H9 (cell line): Measurements from ENCODE around the gene RPL37. TPM values are rescaled to one million over a fixed set of nuclear protein-coding genes. Genes with fewer than 3 reads are reported as not detected.

Source experiments
- DNase-seq: peaks from one replicate; pipeline ENCODE4 v3.0.0-alpha.2; 2017
- H2AFZ ChIP-seq: one replicate; pipeline ENCODE4 v1.6.1; 2013; ENCODE audit warnings: mild to moderate bottlenecking, low read length, control low read depth, moderate library complexity
- H2AK5ac ChIP-seq: 2 replicates; pipeline ENCODE4 v1.6.1; 2013; ENCODE audit warnings: low read length, control low read depth, mixed read lengths; ENCODE audit not compliant: insufficient read length
- H2BK120ac ChIP-seq: one replicate; pipeline ENCODE4 v1.6.1; 2013; ENCODE audit warnings: low read depth, mild to moderate bottlenecking, low read length, control low read depth, inconsistent platforms; ENCODE audit not compliant: poor library complexity, severe bottlenecking
- H2BK12ac ChIP-seq: 2 replicates; pipeline ENCODE4 v1.6.1; 2013; ENCODE audit warnings: low read length, control low read depth, mixed read lengths, low read depth; ENCODE audit not compliant: insufficient read length
- H2BK15ac ChIP-seq: 2 replicates; pipeline ENCODE4 v1.6.1; 2013; ENCODE audit warnings: low read depth, low read length, control low read depth
- H2BK20ac ChIP-seq: one replicate; pipeline ENCODE4 v1.6.1; 2013; ENCODE audit warnings: low read depth, mild to moderate bottlenecking, low read length, control low read depth, inconsistent platforms; ENCODE audit not compliant: poor library complexity, severe bottlenecking
- H2BK5ac ChIP-seq: 2 replicates; pipeline ENCODE4 v1.6.1; 2013; ENCODE audit warnings: low read length, control low read depth, mixed read lengths; ENCODE audit not compliant: insufficient read length
- H3K14ac ChIP-seq: 2 replicates; pipeline ENCODE4 v1.6.1; 2013; ENCODE audit warnings: low read length, control low read depth; ENCODE audit not compliant: insufficient read depth
- H3K18ac ChIP-seq: 2 replicates; pipeline ENCODE4 v1.6.1; 2013; ENCODE audit warnings: low read depth, mild to moderate bottlenecking, mixed read lengths, low read length, control low read depth; ENCODE audit not compliant: insufficient read length
- H3K23ac ChIP-seq: 2 replicates; pipeline ENCODE4 v1.6.1; 2013; ENCODE audit warnings: low read length, control low read depth, mixed read lengths, low read depth; ENCODE audit not compliant: insufficient read length
- H3K23me2 ChIP-seq: 2 replicates; pipeline ENCODE4 v1.6.1; 2013; ENCODE audit warnings: low read depth, mild to moderate bottlenecking, mixed read lengths, low read length, control low read depth; ENCODE audit not compliant: insufficient read length, poor library complexity, severe bottlenecking
- H3K27ac ChIP-seq: 2 replicates; pipeline ENCODE4 v1.5.1; 2013; ENCODE audit warnings: low read length, control low read depth, mixed read lengths, low read depth; ENCODE audit not compliant: insufficient read length
- H3K27me3 ChIP-seq: 2 replicates; pipeline ENCODE4 v1.6.1; 2013; ENCODE audit warnings: low read length, control low read depth, inconsistent platforms; ENCODE audit not compliant: insufficient read depth
- H3K4ac ChIP-seq: 2 replicates; pipeline ENCODE4 v1.6.1; 2013; ENCODE audit warnings: low read depth, mild to moderate bottlenecking, control low read depth, inconsistent platforms, low read length, moderate library complexity
- H3K4me1 ChIP-seq: 2 replicates; pipeline ENCODE4 v1.6.1; 2013; ENCODE audit warnings: low read length, control low read depth, inconsistent platforms; ENCODE audit not compliant: insufficient read depth
- H3K4me2 ChIP-seq: 2 replicates; pipeline ENCODE4 v1.6.1; 2013; ENCODE audit warnings: low read length, control low read depth, mixed read lengths; ENCODE audit not compliant: insufficient read length, insufficient read depth
- H3K56ac ChIP-seq: 2 replicates; pipeline ENCODE4 v1.6.1; 2013; ENCODE audit warnings: low read depth, mild to moderate bottlenecking, mixed read lengths, low read length, control low read depth; ENCODE audit not compliant: insufficient read length
- H3K79me1 ChIP-seq: 2 replicates; pipeline ENCODE4 v1.6.1; 2013; ENCODE audit warnings: low read depth, mild to moderate bottlenecking, moderate library complexity, low read length, control low read depth, inconsistent platforms; ENCODE audit not compliant: insufficient read depth, poor library complexity, severe bottlenecking
- H3K79me2 ChIP-seq: 2 replicates; pipeline ENCODE4 v1.6.1; 2013; ENCODE audit warnings: low read length, control low read depth, inconsistent platforms; ENCODE audit not compliant: insufficient read depth
- H3K9ac ChIP-seq: 2 replicates; pipeline ENCODE4 v1.6.1; 2013; ENCODE audit warnings: low read length, control low read depth, mixed read lengths; ENCODE audit not compliant: insufficient read length; ENCODE audit errors: extremely low read depth
- H3K9me3 ChIP-seq: one replicate; pipeline ENCODE4 v1.6.1; 2013; ENCODE audit warnings: low read depth, low read length, inconsistent platforms; ENCODE audit not compliant: control insufficient read depth
- H3T11ph ChIP-seq: one replicate; pipeline ENCODE4 v1.6.1; 2013; ENCODE audit warnings: mild to moderate bottlenecking, low read length, control low read depth, inconsistent platforms
- H4K20me1 ChIP-seq: one replicate; pipeline ENCODE4 v1.6.1; 2013; ENCODE audit not compliant: control insufficient read depth, insufficient read length, insufficient read depth
- H4K5ac ChIP-seq: 2 replicates; pipeline ENCODE4 v1.6.1; 2013; ENCODE audit warnings: low read depth, mild to moderate bottlenecking, mixed read lengths, low read length, control low read depth; ENCODE audit not compliant: insufficient read length
- H4K8ac ChIP-seq: replicated peaks from 2 replicates; pipeline ENCODE4 v1.6.1; 2013; ENCODE audit warnings: low read length, control low read depth, mixed read lengths, low read depth; ENCODE audit not compliant: insufficient read length
- H4K91ac ChIP-seq: 2 replicates; pipeline ENCODE4 v1.6.1; 2013; ENCODE audit warnings: low read depth, mild to moderate bottlenecking, moderate library complexity, mixed read lengths, low read length, control low read depth; ENCODE audit not compliant: insufficient read length
- H3K27ac Mint-ChIP-seq, 3 experiments: 2 replicates in 2 of 3; 3 replicates in 1 of 3; pipeline ENCODE4 v1.8.0; 2020 to 2021; ENCODE audit warnings: mixed read lengths in 3 of 3, mild to moderate bottlenecking in 1 of 3, moderate library complexity in 1 of 3
- H3K27me3 Mint-ChIP-seq: 2 replicates; pipeline ENCODE4 v1.8.0; 2021; ENCODE audit warnings: low read depth, mild to moderate bottlenecking, moderate library complexity, mixed read lengths
- H3K36me3 Mint-ChIP-seq, 3 experiments: 2 replicates in 2 of 3; 3 replicates in 1 of 3; pipeline ENCODE4 v1.8.0; 2020 to 2021; ENCODE audit warnings: low read depth in 3 of 3, mixed read lengths in 3 of 3; ENCODE audit not compliant: insufficient read depth in 1 of 3
- H3K4me1 Mint-ChIP-seq, 2 experiments: 2 replicates each; pipeline ENCODE4 v1.8.0; 2020; ENCODE audit warnings: mixed read lengths in 2 of 2
- H3K4me3 Mint-ChIP-seq, 2 experiments: 2 replicates in 1 of 2; 3 replicates in 1 of 2; pipeline ENCODE4 v1.8.0; 2020 to 2021; ENCODE audit warnings: mild to moderate bottlenecking in 2 of 2, mixed read lengths in 2 of 2, moderate library complexity in 1 of 2
- H3K9me3 Mint-ChIP-seq, 2 experiments: 2 replicates in 1 of 2; 3 replicates in 1 of 2; pipeline ENCODE4 v1.8.0; 2020; ENCODE audit warnings: mild to moderate bottlenecking in 2 of 2, mixed read lengths in 2 of 2, moderate library complexity in 1 of 2
- WGBS: extraction: QIAGEN DNeasy Blood & Tissue Kit; methylation state at CpG from one replicate; pipeline ENCODE4 v1.1.7; 2013; ENCODE audit warnings: missing lambda C conversion rate, low lambda C conversion rate, mixed read lengths; ENCODE audit not compliant: insufficient read length; ENCODE audit errors: extremely low coverage; 5-methylcytosine and 5-hydroxymethylcytosine counted together
- total RNA-seq: library from RNA; stranded (reverse); gene quantifications from 2 replicates; pipeline ENCODE4 v1.2.1, GENCODE V29; 2021
- TF ChIP-seq, protein P1 (sequence below): fragments of 200-600 bp; sonication (generic); conservative IDR thresholded peaks from 3 replicates; pipeline ENCODE4 v1.8.0; 2021; ENCODE audit warnings: antibody characterized with exemption, mild to moderate bottlenecking

The RPL37 gene
- total RNA-seq, 1 experiment from 2014 or later = 1,735 TPM

DNA sequence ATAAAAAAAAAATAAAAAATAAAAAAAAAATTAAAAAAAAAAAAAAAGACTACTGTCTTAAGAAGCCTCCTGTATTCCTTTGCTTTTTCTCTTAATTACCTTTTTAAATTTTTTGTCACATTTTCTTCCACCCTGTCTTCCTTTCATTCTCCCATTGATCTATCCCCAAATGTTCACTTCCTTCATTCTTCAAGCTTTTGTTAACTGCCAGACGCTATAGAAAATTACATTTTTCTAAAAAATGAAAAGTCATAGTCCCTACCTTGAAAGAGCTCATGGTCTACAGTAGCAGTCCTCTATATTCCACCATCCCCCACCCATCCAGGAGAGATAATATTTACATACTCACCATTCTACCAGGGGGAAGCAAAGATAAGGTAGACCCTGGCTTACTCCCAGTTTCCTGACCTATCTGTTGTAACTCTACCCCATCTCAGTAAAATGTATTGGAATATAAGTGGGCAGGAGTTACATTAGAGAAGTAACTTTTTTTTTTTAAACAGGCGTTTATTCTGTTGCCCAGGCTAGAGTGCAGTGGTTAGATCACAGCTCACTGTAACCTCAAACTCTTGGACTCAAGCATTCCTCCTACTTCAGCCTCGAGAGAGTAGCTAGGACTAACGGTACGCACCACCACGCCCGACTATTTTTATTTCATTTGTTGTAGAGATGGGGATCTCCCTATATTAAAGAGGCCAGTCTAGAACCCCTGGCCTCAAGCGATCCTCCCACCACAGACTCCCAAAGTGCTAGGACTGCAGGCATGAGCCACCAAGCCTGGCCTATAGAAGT lies 33.1 kb downstream of the RPL37 start:
- H3K27ac ChIP-seq = no peak overlapping the region
- no peaks in the 10 kb centered on the region for H3K27me3 ChIP-seq
- no peak overlapping the region for H3K14ac ChIP-seq
- peaks cover 4% of the 10 kb centered on the region; the same call in 1 of the 2 replicates for H3K79me2 ChIP-seq
- no peak overlapping the region for H3T11ph ChIP-seq
- Mint-ChIP-seq H3K9me3 (peaks cover 0 to 2% of the 10 kb centered on the region in 2 experiments; a peak in 1 of 5 replicates), H3K27me3 (peaks cover 6% of the 10 kb centered on the region; the same call in 1 of the 2 replicates), H3K4me1 (peaks cover 9 to 20% of the 10 kb centered on the region in 2 experiments), H3K36me3 (no peaks in the 10 kb centered on the region; a peak in 1 of 7 replicates), H3K4me3 (peak overlapping the region in 1 of 2 experiments; percentile 10; a peak in 1 of 5 replicates), H3K27ac (peak overlapping the region in 2 of 3 experiments; percentile 2 to 22; a peak in 3 of 7 replicates)
- peaks cover 9% of the 10 kb centered on the region for H3K23me2 ChIP-seq
- no peak overlapping the region for H3K56ac ChIP-seq
- H3K4ac ChIP-seq = no peak overlapping the region
- no peaks in the 10 kb centered on the region for H3K79me1 ChIP-seq
- no peak overlapping the region for H2BK120ac ChIP-seq
- no peaks in the 10 kb centered on the region for H3K9me3 ChIP-seq
- no peak overlapping the region for H2AFZ ChIP-seq
- H4K91ac ChIP-seq = no peak overlapping the region
- H4K5ac ChIP-seq = no peak overlapping the region
- no peak overlapping the region for H4K8ac ChIP-seq
- H3K9ac ChIP-seq = no peak overlapping the region
- H2AK5ac ChIP-seq = no peak overlapping the region
- H3K4me1 ChIP-seq = no peaks in the 10 kb centered on the region; the same call in 1 of the 2 replicates
- no peak overlapping the region for H2BK12ac ChIP-seq
- no peak overlapping the region for H2BK5ac ChIP-seq
- WGBS = no CpG with 5 or more reads among the region's 8 CpGs
- no peak overlapping the region for H3K23ac ChIP-seq
- no peak overlapping the region for H3K18ac ChIP-seq
- TF ChIP-seq, protein P1, sequence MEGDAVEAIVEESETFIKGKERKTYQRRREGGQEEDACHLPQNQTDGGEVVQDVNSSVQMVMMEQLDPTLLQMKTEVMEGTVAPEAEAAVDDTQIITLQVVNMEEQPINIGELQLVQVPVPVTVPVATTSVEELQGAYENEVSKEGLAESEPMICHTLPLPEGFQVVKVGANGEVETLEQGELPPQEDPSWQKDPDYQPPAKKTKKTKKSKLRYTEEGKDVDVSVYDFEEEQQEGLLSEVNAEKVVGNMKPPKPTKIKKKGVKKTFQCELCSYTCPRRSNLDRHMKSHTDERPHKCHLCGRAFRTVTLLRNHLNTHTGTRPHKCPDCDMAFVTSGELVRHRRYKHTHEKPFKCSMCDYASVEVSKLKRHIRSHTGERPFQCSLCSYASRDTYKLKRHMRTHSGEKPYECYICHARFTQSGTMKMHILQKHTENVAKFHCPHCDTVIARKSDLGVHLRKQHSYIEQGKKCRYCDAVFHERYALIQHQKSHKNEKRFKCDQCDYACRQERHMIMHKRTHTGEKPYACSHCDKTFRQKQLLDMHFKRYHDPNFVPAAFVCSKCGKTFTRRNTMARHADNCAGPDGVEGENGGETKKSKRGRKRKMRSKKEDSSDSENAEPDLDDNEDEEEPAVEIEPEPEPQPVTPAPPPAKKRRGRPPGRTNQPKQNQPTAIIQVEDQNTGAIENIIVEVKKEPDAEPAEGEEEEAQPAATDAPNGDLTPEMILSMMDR = no peak
- H2BK20ac ChIP-seq = no peak overlapping the region
- H2BK15ac ChIP-seq = no peak overlapping the region
- DNase-seq = no peak
- H4K20me1 ChIP-seq = no peaks in the 10 kb centered on the region
- H3K4me2 ChIP-seq = no peak overlapping the region
